Spleen (tissue), 7 donors: Measurements from ENCODE around the gene PHF21B.

Source experiments
- CTCF ChIP-seq, 11 experiments: fragments of 200-600 bp in 7 of 11; fragments of 450-650 bp in 4 of 11; sonication (generic) in 4 of 11; IDR thresholded peaks in 8 of 11; conservative IDR thresholded peaks in 3 of 11; 1 replicate in 7 of 11; 2 replicates in 4 of 11; pipeline versions ENCODE4 v1.4.0 to v1.8.0; 2016 to 2021; ENCODE audit warnings: antibody characterized with exemption in 11 of 11, inconsistent platforms in 4 of 11, mild to moderate bottlenecking in 1 of 11
- POLR2A ChIP-seq, 3 donors: fragments of 450-650 bp; IDR thresholded peaks; one replicate each; pipeline ENCODE4 v1.5.1; 2017; ENCODE audit warnings: antibody characterized with exemption in 3 of 3, mild to moderate bottlenecking in 1 of 3
- POLR2AphosphoS5 ChIP-seq, 3 donors: sonication (generic); formaldehyde crosslinking; IDR thresholded peaks; one replicate each; pipeline ENCODE4 v1.5.1; 2017; ENCODE audit warnings: antibody characterized with exemption in 3 of 3
- donor health status: DM: no; HTN: no; CAD: no; lungs with moderate emphysema.
- donor health status: DM: no; HTN: no; CAD: no.
- donor health status: DM: no; HTN: no; CAD: no.

- TF ChIP-seq CTCF (IDR thresholded peaks at IDR 0.05 in 8 of 11, conservative IDR thresholded peaks at IDR 0.05 in 3 of 11): no peak
- no peak for TF ChIP-seq POLR2A (IDR thresholded peaks at IDR 0.05)
- no peak for TF ChIP-seq POLR2AphosphoS5 (IDR thresholded peaks at IDR 0.05)
Measured at GRCh38 chr22:44924710-44925109, 85.1 kb downstream of the PHF21B start.
